Glomerular endothelial cell (primary cell): ENCODE data around the gene RBL2. TPM values are rescaled to one million over a fixed set of nuclear protein-coding genes. Genes with fewer than 3 reads are reported as not detected.
"Not testable (repeated sequence)": the region's sequence is repeated elsewhere in the genome, so short reads cannot be mapped to it uniquely, and the experiment has no call there.

Experiments
- DNase-seq: peaks from one replicate; pipeline ENCODE4 v3.0.0-alpha.2; 2011; ENCODE audit warnings: low read depth, low spot score; ENCODE audit errors: extremely low read depth
- total RNA-seq: library from RNA; depleted of rRNA; stranded (reverse); fragments of >200 nt; gene quantifications from 2 replicates; pipeline ENCODE4 v1.2.3, GENCODE V29; 2015

The RBL2 gene
- total RNA-seq, 1 donor from 2014 or later, result 40.6 TPM

GRCh38 chr16:53503270-53503923 is 69.1 kb downstream of the RBL2 start:
- DNase-seq, result peak; percentile 96

GRCh38 chr16:53503991-53504663 is 69.9 kb downstream of the RBL2 start:
- DNase-seq, result peak; percentile 65

GRCh38 chr16:53504665-53505064 is 70.4 kb downstream of the RBL2 start:
- DNase-seq, result peak; percentile 87

- no peak for DNase-seq
Measured at GRCh38 chr16:53506254-53506653, 72.0 kb downstream of the RBL2 start.

GRCh38 chr16:53507464-53508179 is 73.4 kb downstream of the RBL2 start:
- DNase-seq, result no peak

GRCh38 chr16:53509906-53510703 is 75.8 kb downstream of the RBL2 start:
- no peak for DNase-seq

GRCh38 chr16:53510704-53511070 is 76.4 kb downstream of the RBL2 start:
- no peak for DNase-seq

- no peak for DNase-seq
Measured at GRCh38 chr16:53511084-53511402, 76.8 kb downstream of the RBL2 start.

- DNase-seq, result no peak
Measured at GRCh38 chr16:53511403-53512280, 77.4 kb downstream of the RBL2 start.

- DNase-seq, result not testable (repeated sequence)
Measured at GRCh38 chr16:53512795-53513194, 78.5 kb downstream of the RBL2 start.

- peak; percentile 95 for DNase-seq
Measured at GRCh38 chr16:53515259-53515658, 81.0 kb downstream of the RBL2 start.

- DNase-seq, result no peak
Measured at GRCh38 chr16:53515811-53516210, 81.5 kb downstream of the RBL2 start.

- DNase-seq, result no peak
Measured at GRCh38 chr16:53517851-53518250, 83.6 kb downstream of the RBL2 start.

- DNase-seq, result peak; percentile 99
Measured at GRCh38 chr16:53518550-53519416, 84.5 kb downstream of the RBL2 start.

- DNase-seq, result no peak
Measured at GRCh38 chr16:53519417-53520091, 85.3 kb downstream of the RBL2 start.

GRCh38 chr16:53523126-53523804 is 89.0 kb downstream of the RBL2 start:
- DNase-seq, result no peak

GRCh38 chr16:53523971-53524548 is 89.8 kb downstream of the RBL2 start:
- no peak for DNase-seq

- DNase-seq, result no peak
Measured at GRCh38 chr16:53528797-53529196, 94.5 kb downstream of the RBL2 start.
